ENCODE data around the gene PKP1.

The PKP1 gene

DNA sequence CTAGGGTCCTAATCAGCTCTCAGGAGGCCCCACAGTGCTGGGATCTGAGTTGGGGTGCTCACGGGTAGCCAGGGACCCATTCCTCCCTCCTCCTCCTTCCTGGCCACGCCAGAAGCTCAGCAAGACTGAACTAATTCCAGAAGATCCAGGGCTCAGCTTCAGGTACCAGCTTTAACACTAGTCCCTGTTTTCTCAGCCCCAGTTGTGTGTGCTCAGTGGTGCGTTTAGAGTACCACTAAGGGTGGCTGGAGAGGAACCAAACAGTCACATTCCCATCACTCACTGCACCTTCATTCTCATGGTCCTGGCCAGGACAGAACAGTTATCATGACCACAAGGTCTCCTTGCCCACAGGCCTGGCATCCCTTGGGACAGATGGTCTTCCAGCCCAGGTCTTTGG lies 20.8 kb downstream of the PKP1 start:
- in situ Hi-C loops (cut with MboI; ENCODE audit: low sequenced_read_pairs), result no loop called here

DNA sequence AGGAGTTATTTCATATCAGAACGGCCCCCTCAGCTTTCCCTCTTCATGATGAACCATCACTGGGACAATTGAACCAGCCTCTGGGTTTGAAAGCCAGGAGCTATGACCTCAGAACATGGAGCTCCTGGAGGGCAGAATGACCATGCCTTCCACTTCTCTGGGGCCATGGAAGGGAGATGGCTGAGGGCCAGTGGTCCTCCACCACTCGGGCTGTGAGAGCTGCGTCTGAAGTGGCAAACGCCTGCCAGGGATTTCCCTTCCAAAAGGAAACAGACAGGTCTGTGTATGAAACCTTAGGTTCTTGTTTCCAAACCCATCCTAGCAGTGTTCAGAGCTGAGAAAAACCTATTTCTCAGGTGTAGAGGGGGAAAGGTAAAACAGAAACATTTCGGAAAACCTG lies 22.5 kb downstream of the PKP1 start:
- in situ Hi-C loops (cut with MboI; ENCODE audit: low sequenced_read_pairs), result no loop called here

DNA sequence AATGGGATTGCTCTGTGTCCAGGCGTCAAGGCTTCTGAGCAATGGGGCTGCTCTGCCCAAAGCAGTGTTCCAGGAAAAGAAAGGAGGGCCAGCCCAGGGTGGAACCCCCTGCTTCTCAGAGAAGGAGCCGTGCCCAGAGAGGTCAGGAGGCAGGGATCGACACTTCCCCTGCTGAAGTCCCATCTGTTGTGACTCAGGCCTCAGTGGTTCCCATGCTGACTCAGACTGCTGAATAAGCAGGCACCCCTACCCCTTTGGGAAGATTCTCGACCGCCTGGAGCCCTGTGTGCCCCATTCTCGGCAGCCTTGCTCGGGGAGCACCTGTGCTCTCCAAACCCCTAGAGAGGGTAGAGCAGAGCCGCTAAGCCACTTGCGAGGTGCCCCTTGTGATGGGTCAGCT lies 23.9 kb downstream of the PKP1 start:
- in situ Hi-C loops (cut with MboI; ENCODE audit: low sequenced_read_pairs), result no loop called here

DNA sequence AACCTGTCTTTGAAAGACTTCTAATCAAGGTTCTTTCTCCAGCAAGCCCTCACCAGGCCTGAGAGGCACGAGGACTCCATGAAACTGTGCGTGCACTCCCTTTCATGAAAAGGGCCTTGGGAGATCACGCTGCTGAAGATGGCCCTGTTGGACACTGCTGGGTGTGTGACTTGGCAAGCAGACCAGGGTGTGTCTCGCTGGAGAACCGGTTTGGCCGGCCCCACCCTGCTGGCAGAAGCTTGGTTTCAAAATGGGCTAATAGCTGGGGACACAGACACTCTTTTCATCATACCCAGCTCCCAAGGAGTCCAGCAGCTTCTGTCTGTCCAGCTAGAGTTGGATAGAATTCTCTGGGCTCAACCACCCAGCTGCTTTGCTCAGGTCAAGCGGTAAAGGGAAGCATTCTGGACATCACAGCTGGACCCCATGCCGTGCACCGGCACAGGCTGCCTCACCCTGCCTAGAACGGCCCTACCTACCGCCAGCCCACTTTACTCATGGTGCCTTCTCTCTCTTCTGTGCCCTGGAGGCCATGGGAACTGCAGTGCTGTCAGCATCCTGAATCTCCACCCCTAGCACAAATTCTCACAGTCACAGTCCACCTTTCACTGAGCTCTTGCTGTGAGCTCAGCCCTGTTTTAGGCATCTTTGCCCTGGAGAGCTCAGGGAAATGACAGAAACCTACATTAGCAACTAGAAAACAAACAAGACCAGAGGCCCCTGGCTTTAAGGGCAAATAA lies 24.6 kb downstream of the PKP1 start:
- in situ Hi-C loops (cut with MboI; ENCODE audit: low sequenced_read_pairs), result no loop called here

DNA sequence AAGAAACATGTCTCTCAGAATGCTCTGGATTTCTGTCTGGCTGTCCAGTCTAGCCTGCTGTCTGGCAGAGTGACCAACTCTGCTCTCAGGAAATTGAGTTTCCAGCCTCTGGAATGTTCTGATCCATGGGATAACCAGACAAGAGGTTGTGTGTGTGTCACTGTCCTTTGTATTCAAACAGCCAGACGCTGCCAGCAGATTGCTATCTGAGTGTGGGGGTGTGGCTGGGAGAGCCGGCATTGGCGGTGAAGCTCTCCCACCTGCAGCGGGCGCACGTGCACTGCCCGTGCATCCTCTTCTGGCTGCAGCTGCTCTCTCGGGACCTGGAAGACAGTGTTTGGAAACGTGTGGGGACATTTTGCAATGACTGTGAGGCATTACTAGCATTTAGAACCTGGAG lies 26.1 kb downstream of the PKP1 start:
- in situ Hi-C loops (cut with MboI; ENCODE audit: low sequenced_read_pairs), result no loop called here

DNA sequence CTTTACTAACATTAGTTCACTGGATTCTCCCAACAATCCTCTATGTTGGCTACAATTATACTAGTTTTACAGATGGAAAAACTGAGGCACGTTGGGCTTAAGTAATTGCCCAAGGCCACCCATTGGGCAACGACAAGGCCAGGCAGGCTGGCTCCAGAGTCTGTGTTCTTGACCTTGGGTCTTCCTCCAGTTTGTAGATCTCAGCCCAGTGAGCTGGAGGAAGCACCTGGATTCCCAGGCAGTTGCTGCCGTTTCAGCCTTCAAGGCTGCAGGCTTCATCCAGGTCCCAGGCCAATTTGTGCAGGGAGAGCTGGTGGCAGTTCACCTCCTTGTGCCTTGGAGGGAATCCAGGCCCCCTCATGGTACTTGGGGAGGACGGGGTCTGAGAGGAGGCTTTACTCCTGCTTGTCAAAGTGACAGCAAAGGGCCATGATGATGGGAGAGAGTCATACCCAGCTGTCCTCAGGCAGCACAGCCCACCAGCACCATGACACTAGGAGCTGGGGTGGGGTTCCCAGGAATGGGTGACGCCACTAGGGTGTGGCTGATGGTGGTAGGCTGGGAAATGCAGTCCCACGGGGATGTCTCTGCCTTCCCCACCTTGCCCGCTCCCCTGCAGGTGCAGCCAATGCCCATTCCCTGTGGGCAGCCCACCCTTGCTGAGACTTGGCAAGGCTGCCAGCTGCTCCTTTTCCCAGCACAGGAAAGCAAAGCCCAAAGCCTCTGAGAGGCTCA lies 27.1 kb downstream of the PKP1 start:
- in situ Hi-C loops (cut with MboI; ENCODE audit: low sequenced_read_pairs), result no loop called here

DNA sequence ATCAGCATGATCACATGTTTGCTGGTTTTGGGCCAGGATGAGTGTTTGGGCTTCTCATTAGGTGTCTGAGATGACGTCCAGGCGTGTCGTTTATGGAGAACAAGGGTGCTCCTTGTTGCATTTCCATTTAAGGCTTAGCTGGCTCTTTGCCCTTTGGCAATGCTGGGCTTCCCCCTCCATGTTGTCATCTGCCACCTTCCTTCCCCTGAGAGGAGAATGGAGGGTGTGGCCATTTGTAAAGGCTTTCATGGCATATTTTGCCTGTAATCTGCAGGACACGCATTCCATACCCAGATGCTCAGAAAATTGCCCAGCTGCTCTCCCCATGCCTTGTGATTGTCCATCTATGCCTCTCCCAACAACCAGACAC lies 27.7 kb downstream of the PKP1 start:
- in situ Hi-C loops (cut with MboI; ENCODE audit: low sequenced_read_pairs), result no loop called here

DNA sequence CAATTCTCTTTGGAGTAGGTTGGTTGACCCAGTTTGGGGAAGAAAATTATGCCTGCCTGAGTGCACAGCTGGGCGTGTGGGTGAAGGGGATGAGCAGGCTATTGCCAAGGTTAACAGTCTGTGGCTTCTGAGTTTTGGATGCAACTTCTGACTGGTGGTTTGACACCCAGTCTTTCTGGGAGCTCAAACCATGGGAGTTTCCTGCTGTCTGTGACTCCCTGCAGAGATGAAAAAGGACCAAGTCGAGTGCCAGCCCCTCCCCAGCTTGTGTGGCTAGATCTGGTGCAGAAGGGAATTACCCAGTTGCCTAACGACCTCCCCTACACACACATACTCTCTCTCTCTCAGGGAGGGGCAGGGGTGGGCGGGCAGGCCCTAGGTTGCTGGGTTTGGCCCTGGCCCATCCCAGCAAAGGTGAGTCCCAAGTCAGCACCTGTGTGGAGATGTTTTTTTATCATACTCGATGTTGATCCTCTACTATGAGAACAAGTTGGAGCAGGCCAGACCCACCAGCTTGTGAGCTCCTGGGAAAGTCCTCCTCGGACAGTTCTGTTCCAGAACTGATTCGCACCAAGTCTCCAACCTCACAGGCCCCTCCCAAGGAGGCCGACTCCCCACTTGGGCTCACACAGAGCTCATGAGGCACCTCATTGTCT lies 28.2 kb downstream of the PKP1 start:
- in situ Hi-C loops (cut with MboI; ENCODE audit: low sequenced_read_pairs), result no loop called here

DNA sequence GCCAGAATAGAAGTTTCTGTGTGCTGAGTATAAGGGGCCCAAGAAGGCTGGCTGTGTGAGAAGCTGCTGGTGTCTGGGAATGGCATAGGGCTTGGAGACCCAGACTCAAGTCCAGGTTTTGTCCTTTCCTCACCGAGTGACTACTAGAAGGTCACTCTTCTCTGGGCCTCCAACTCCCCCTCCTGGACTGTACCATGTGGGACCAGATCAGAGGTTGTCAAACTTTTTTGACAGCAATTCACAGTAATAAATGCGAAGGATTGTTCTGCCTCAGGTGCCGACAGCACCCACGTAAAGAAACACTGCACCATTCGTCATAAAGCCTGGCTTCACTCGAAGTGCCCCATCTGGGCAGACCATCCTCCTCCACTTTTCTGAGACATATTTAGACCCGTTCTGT lies 29.0 kb downstream of the PKP1 start:
- in situ Hi-C loops (cut with MboI; ENCODE audit: low sequenced_read_pairs), result no loop called here

DNA sequence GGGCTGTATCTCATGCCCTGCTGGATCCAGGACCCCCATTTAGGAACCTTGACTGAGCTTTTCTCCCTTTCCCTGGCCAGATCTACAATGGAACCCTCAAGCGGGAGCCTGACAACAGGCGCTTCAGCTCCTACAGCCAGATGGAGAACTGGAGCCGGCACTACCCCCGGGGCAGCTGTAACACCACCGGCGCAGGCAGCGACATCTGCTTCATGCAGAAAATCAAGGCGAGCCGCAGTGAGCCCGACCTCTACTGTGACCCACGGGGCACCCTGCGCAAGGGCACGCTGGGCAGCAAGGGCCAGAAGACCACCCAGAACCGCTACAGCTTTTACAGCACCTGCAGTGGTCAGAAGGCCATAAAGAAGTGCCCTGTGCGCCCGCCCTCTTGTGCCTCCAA lies 29.8 kb downstream of the PKP1 start:
- in situ Hi-C loops (cut with MboI; ENCODE audit: low sequenced_read_pairs), result no loop called here

DNA sequence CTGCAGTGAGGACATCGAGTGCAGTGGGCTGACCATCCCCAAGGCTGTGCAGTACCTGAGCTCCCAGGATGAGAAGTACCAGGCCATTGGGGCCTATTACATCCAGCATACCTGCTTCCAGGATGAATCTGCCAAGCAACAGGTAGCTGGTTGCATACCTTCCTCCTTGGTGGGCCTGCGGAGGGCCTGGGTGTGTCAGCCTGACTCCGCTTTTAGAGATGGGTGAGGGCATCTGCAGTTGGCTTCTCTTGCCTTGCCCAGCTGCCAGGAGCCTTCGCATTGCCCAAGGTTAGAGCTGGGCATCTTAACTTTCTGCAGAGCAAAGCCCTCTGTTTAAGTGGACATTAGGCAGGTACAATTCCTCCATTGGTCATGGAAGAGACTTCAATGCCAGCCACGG lies 33.2 kb downstream of the PKP1 start:
- in situ Hi-C loops (cut with MboI; ENCODE audit: low sequenced_read_pairs), result no loop called here

DNA sequence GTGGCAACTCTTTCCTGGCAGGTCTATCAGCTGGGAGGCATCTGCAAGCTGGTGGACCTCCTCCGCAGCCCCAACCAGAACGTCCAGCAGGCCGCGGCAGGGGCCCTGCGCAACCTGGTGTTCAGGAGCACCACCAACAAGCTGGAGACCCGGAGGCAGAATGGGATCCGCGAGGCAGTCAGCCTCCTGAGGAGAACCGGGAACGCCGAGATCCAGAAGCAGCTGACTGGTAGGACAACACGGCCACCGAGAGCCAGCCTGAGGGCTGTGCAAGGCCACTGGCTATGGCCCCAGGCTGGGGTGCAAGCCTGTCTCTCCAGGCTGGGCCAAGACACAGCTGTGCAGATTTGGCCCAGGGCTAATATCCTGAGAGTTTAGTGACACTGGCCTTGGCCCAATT lies 34.2 kb downstream of the PKP1 start:
- in situ Hi-C loops (cut with MboI; ENCODE audit: low sequenced_read_pairs), result no loop called here

DNA sequence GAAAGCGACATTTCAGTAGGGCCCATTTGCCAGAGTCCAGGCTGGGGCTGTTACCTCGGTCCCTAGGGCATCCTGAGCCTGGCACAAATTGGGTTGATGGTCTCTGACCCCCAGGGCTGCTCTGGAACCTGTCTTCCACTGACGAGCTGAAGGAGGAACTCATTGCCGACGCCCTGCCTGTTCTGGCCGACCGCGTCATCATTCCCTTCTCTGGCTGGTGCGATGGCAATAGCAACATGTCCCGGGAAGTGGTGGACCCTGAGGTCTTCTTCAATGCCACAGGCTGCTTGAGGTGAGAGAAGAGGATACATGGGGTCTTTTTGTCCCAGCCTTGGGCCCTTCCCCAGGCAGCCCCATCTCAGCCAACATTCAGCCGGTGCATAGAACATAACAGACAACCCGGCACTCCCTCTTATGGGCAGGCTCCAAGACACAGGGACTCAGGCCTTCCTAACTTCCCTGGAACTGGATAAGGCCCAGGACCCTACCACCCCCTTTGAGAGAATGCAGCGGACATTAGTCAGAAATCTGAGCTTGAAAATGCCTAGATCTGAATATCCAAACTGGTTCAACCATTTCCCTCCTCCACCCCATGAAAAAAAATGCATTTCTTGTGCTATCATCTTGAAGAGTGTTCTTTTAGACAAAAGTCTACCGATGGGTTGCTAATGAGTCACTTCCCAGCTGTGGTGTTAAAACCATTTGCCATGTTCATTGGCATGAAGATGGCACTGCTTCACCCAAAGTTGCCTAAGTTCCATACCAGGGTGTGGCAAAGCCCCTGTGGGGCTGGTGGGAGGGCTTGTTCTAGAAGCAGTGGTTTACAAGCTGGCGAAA lies 35.4 kb downstream of the PKP1 start:
- in situ Hi-C loops (cut with MboI; ENCODE audit: low sequenced_read_pairs), result no loop called here

DNA sequence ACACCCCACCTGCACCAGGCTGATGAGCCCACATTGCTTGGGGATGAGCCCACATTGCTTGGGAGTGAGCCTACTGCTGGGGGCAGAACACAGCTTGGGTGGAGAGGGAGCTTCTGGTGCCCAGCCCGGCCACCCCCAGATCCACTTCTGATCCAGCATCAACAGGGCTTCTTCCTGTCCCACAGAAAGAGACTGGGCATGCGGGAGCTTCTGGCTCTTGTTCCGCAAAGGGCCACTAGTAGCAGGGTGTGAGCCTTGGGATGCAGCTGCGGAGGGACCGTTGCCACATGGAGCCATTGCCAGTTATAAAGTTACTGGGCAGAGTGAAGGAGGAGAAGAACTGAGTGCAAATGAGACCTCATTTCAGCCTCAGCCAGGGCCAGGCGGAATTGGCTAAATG lies 36.3 kb downstream of the PKP1 start:
- in situ Hi-C loops (cut with MboI; ENCODE audit: low sequenced_read_pairs), result no loop called here

DNA sequence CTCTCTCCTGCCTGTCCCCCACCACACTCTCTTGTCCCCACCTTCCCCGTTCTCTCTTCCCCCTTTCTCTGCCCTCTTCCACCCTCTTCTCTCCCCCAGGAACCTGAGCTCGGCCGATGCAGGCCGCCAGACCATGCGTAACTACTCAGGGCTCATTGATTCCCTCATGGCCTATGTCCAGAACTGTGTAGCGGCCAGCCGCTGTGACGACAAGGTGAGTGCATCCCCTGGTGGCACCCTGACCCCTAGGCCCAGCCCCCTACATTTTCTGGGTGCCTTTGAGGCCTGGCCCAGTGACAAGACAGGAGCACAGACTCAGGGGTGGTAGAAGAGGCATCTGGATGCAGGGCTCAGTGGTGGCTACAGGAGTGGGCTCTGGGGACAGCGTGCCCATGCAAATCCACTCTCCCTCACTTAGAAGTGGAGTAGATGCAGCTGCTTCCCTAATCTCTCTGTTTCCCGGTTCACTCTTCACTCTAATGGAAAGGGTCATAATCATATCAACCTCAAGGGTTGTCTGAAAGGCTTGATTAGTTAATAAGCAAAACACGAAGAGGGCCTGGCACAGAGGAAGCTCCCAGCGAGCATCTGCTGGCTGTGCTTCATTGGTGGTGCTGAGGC lies 37.0 kb downstream of the PKP1 start:
- in situ Hi-C loops (cut with MboI; ENCODE audit: low sequenced_read_pairs), result no loop called here

DNA sequence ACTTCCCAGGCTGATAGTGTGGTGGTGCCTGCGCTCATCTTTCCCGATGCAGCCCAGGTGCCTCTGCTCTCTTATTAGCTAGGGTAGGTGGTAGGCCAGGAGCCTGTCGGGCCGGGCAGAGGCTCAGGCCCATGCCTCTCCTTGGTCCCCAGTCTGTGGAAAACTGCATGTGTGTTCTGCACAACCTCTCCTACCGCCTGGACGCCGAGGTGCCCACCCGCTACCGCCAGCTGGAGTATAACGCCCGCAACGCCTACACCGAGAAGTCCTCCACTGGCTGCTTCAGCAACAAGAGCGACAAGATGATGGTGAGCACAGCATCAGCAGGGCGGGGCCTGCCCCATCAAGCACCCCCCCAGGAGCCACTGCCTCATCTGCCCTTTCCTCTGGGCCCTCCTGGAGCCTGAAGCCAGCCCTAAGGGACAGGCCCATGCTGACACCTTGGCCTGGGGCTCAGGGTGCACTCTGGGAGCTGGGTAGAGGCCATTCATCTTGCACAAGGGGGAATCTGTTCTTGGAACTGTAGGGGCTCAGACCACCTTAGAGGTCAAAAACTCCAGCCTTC lies 38.6 kb downstream of the PKP1 start:
- in situ Hi-C loops (cut with MboI; ENCODE audit: low sequenced_read_pairs), result no loop called here

DNA sequence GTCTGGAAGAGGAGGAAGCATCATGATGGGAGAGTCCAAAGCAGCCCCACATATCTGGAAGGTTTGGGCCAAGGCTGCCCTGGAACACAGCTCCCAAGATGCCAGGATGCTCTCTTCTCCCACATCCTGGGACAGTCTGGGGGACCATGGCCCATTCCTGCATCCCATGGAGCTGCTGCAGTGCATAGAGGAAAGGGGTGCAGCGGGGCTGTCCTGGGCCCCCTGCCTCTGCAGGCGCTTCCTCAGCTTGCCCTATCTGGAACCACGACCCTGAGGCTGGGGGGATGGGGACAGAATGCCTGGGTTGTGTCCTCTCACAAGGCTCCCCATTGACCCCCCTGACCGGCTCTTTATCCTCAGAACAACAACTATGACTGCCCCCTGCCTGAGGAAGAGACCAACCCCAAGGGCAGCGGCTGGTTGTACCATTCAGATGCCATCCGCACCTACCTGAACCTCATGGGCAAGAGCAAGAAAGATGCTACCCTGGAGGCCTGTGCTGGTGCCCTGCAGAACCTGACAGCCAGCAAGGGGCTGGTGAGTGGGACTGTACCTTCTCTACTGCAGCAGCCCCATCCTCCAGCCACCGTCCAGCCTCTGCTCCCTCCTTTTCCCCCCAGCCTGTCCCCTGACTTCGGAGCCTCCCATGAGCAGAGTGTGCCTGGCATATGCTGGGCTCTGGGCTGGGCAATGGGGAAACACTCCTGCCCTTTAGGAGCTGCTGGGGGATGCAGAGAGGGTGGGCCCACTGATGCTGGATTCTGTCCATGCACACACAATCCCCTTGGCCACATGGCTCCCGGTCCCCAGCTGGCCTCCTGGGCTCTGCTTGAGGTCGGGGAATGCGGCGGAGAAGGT lies 39.6 kb downstream of the PKP1 start:
- in situ Hi-C loops (cut with MboI; ENCODE audit: low sequenced_read_pairs), result no loop called here

DNA sequence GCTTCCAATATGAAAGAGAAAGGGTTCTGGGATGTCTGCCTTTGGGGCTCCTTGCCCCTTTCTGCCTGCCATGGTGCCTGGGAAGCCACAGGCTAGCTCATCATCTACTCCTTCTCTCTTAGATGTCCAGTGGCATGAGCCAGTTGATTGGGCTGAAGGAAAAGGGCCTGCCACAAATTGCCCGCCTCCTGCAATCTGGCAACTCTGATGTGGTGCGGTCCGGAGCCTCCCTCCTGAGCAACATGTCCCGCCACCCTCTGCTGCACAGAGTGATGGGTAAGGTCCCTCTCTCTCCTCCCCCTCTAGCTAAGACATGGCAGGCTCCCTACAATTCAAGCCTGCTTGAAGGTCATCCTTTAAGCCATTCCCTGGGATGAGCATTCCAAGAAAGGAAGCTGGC lies 41.0 kb downstream of the PKP1 start:
- in situ Hi-C loops (cut with MboI; ENCODE audit: low sequenced_read_pairs), result no loop called here

DNA sequence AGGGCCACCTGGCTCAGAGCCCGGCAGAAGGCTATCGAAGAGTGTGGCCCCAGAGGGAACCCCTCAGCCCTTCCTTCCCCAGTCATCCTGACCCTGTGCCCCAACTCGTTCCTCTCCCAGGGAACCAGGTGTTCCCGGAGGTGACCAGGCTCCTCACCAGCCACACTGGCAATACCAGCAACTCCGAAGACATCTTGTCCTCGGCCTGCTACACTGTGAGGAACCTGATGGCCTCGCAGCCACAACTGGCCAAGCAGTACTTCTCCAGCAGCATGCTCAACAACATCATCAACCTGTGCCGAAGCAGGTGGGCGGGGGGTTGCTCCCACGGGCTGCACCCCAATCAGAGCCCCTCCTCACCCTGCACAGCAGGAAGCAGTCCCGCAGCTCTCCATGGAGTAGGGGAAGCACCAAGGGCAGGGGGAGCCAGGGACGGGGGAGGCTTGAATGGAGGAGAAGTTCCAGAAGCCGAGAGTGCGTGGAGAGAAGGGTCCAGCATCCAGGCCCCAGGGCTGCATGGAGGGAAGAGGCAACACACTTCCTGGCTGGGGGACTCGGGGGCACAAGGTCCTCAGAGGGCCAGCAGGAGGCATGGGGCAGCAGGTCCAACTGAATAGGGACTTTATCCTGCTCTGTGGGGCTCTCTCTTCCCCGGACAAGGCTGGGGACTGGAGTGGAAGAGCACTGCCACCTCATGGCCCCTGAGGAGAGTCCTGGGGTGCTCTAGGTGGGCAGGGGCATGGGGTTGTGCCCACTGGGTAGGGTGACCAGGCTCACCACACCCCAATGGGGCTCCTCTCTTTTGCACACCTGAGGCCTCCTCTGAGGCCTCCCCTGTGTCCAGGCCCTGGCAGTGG lies 41.7 kb downstream of the PKP1 start:
- in situ Hi-C loops (cut with MboI; ENCODE audit: low sequenced_read_pairs), result no loop called here

Measured in HL-60/S4 (cell line).